GM15510 (cell line): Measurements from ENCODE around the gene CALML3.

Source experiments
- POLR2A ChIP-seq: IDR thresholded peaks from 3 replicates; pipeline ENCODE4 v1.6.1; 2011; ENCODE audit warnings: borderline replicate concordance; ENCODE audit not compliant: insufficient read length; ENCODE audit errors: extremely low read depth

Gene CALML3

DNA sequence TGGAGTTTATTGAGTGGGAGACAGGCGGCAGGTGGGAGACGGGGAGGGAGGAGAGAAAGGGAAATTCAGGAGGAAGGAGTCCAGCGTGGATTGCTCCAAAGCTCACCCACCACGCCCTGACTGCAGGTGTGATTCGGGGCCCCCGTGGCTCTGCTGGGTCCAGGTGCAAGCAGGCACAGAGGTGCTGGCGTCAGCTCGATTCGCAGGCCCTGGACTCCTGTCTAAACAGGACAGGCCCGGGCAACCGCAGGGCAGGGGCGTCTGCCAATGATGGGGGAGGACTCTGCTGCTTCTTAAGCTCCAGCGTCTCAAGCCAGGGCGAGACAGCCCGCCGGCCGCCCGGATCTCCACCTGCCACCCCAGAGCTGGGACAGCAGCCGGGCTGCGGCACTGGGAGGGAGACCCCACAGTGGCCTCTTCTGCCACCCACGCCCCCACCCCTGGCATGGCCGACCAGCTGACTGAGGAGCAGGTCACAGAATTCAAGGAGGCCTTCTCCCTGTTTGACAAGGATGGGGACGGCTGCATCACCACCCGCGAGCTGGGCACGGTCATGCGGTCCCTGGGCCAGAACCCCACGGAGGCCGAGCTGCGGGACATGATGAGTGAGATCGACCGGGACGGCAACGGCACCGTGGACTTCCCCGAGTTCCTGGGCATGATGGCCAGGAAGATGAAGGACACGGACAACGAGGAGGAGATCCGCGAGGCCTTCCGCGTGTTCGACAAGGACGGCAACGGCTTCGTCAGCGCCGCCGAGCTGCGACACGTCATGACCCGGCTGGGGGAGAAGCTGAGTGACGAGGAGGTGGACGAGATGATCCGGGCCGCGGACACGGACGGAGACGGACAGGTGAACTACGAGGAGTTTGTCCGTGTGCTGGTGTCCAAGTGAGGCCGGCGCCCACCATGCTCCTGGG lies at the start of gene CALML3:
Gene CALML3, plus strand, starts transcription at position 321 of the 920 bp plus-strand sequence. Its CDS starts 125 bp downstream, at position 446.
- TF ChIP-seq POLR2A, result no peak

DNA sequence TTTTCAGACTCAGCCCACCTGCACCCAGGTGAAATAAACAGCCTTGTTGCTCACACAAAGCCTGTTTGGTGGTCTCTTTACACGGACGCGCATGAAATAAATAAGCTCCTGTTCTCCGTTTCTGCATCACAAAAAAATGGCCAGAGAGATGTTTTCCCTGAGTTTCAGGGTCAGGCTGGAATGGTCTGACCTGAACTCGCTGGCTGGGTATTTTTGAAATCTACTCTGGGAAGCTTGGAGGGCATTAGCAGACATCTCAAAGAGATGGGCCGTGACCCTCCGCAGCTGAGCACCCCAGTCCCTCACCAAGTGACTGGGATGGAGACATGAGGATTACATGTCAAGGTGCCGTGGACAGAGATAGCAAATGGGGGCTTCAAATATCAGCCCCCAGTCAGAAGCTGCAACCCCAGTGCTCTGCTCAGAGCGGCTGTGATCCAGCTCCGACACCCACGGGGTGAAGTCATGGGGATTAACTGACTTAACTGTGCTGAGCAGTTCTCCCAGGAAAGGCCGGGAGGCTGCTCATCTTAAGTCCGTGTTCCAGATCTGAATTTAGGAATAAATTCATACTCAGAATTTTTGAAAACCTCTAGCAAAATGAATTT lies 47.7 kb upstream of the CALML3 start:
- TF ChIP-seq POLR2A, result no peak

DNA sequence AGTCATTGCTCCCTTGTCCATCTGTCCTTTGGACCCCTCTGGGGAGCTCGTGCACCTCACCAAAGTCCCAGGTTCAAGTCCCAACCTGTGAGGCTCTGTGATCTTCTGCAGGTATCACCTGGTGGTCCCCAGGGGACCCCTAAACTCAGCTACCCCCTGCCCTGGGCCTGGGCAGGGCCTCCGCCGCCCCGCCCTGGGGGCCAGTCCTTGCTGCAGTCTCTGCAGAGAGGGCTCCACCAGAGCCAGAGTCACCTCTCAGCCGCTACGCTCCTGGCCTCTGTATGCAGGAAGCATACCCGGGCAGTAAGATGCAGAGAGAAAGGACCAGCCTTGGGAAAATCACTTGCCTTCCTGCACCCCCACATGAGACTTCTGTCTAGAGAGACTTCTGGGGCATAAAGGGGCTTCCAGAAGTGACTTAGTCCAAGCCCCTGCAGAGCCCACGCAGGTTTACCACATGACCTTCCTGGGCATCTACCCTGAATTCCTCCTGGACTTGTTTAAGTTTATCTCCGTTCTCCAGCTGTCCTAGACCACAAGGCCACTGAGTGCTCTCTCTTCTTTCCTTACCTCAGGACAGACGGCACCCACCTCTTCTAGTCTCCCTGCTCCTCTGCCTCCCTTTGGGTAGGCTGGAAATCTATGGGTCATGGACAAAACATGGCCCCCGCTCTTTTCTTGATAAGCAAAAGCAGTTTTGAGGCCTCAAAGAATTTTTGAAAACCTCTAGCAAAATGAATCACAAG lies 46.6 kb upstream of the CALML3 start:
- no peak for TF ChIP-seq POLR2A

- no peak for TF ChIP-seq POLR2A
Measured at GRCh38 chr10:5478694-5479305, 46.0 kb upstream of the CALML3 start.

DNA sequence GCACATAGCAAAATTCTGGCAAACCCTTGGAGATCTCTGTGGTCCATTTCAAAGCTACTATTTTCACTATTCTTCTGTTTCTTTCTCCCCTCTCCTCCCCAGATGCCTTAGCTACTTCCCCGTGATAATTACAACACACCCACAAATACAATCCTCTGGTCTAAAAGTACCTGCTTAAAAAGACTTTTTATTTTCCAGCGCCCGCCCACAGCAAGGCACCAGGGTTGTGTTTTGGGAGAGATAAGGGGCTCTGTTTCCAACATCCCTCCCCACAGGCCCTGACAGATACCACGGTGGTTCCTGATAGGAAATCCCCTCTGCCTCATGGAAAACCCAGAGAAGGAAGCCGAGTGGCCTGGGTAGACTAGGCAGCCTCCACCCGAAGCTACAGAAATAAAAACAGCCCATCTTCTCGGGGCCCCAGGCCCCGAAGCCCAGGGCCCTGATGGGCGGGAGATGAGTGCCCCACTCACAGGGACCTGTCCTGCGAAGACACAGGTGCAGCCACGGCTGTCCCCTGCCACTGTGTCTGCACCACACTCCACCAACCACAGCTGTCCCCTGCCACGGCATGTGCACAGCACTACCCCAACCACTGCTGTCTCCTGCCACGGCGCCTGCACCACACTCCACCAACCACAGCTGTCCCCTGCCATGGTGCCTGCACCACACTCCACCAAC lies 45.1 kb upstream of the CALML3 start:
- no peak for TF ChIP-seq POLR2A

DNA sequence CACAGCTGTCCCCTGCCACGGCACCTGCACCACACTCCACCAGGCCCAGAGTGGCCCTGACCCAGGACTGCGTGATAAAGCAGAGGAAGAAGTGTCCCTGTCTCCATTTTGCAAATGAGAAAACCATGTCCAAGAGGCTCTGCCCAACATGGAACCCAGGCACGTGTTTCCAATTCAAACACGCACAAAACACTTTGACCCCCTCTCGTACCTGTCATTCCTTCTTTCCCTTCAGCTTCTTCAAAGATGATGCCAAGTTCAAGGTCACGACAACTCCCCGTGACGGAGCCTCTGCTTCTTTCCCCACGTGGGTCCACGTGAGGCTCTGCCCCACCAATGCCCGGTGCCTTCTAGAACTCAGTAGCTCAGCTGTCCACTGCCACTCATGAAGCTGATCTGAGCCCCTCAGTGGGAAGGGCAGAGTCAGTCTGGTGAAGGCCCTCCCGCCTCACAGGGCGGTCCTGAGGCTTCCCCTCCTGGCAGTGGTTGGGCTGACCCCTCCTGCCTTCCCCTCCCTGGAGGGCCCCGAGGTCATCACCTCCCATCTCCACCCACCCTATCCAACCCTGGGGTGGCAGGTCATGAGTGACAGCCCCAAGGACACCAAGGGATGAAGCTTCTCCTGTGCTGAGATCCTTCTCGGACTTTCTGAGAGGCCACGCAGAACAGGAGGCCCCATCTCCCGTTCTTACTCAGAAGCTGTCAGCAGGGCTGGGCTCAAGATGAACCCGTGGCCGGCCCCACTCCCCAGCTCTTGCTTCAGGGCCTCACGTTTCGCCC lies 44.4 kb upstream of the CALML3 start:
- no peak for TF ChIP-seq POLR2A

GRCh38 chr10:5481121-5481520 lies 43.6 kb upstream of the CALML3 start:
- no peak for TF ChIP-seq POLR2A

GRCh38 chr10:5482016-5482415 lies 42.7 kb upstream of the CALML3 start:
- no peak for TF ChIP-seq POLR2A

DNA sequence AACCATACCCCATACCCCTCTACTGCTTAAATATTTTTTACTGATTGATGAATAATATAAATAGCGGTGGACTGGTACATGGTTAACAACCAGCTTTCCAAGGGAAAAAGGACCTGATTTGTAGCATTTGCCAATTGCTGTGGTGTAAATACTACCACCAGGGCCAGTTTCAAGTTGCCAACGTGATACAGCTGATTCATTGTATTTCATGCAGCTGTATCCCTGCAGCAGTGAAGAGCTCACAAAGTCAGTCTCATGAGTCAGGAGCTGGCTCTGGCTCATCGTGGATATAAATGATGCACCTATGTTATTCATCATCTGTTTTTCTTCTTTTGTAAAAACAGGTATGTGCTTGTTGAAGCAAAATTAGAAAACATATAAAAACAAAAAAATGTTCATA lies 40.6 kb upstream of the CALML3 start:
- no peak for TF ChIP-seq POLR2A

DNA sequence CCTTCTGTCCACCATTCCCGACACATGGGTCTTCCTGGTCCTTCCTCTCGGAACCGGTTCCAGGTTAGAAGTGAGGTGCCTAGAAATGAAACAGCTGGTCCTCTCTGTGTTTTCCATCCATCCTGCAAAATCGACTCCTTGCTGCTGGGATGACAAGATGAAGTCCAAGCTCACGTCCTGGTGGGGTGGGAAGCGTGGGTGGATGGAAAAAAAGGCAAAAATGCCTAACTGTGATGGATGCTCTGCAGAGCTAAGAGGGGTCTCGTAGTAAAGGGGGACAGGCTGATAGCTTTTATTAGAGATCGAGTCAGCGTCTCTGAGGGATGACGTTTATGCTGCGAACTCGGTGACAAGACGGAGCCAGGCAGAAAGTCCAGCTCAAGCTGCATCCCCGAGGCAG lies 39.5 kb upstream of the CALML3 start:
- TF ChIP-seq POLR2A, result no peak

DNA sequence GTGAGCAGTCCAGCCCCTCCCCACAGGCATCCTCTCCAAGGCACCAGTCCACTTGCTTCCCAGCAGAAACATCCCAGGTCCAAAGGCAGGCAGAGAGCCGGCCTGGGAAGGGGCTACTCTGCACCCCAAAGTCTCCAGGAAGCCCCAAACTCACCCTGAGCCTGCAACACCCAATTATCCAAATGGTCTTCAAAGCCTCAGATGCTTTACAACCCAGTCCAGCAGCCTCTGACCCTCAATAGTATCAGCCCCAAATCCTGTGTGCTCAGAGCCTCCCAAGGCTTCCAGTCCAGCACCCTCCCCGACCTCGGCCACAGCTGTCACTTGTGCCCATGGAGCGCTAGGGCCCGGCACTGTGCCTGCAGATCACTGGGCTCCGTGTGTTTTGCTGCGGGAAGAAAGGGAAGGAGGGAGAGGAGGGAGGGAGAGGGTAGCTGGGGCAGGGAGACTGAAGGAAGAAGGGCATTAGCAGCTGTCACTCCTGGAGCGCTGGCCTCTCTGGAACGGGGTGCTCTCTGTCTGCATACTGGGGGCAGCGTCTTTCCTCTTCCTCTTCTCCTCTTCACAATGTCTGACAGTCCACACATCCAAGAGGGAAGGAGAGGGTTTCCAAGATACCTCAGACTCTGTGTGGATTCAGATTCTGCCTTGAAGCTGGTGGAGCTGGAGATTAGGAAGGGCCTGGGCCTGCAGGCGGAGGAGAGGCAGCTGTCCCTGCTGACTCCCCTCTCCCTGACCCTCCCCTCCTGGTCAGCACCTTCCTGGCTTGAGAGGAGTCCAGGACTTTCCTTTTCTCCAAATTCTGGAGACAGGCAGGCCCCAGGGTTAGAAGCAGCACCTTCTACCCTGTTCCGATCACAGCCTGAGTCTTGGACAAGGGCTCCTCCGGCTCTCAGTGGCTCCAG lies 38.6 kb upstream of the CALML3 start:
- no peak for TF ChIP-seq POLR2A

DNA sequence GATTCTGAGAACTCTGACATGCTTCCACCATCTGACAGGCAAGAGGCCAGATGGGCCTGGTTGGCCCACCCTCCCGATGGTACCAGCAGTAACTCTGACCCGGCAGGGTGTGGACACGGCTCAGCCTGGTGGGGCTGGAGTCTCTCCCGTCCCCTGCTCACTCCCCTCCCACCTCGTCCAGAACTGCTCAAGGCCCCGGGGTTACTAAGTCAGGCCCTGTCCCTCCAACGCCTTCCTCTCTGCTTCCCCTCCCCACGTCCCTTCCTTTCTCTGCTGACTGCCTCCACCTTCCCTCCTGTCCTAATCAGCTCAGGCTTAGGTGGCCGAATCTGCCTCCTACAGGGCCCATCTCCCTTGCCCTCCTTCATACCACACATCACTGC lies 37.9 kb upstream of the CALML3 start:
- TF ChIP-seq POLR2A, result no peak
